Measurements from ENCODE around the gene BEGAIN.

The BEGAIN gene

DNA sequence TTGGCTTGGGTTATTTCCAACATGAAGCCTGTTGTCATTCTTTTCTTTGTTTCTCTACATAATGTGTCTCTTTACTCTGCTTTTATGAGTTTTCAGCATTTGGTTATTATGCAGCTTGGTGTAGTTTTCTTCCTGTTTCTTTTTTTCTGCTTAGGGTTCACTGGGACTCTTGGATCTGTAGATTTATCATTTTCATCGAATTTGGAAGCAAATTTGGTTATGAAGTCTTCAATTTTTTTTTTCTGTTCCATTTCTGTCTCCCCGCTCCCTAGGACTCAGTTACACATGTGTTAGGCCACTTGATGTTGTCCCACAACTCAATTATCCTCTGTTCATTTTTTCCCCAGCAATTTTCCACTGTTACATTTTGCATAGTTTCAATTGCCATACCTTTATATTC lies 13.8 kb upstream of the BEGAIN start:
- TF ChIP-seq, protein P1, sequence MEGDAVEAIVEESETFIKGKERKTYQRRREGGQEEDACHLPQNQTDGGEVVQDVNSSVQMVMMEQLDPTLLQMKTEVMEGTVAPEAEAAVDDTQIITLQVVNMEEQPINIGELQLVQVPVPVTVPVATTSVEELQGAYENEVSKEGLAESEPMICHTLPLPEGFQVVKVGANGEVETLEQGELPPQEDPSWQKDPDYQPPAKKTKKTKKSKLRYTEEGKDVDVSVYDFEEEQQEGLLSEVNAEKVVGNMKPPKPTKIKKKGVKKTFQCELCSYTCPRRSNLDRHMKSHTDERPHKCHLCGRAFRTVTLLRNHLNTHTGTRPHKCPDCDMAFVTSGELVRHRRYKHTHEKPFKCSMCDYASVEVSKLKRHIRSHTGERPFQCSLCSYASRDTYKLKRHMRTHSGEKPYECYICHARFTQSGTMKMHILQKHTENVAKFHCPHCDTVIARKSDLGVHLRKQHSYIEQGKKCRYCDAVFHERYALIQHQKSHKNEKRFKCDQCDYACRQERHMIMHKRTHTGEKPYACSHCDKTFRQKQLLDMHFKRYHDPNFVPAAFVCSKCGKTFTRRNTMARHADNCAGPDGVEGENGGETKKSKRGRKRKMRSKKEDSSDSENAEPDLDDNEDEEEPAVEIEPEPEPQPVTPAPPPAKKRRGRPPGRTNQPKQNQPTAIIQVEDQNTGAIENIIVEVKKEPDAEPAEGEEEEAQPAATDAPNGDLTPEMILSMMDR (IDR thresholded peaks at IDR 0.05; ENCODE audit: low read depth, low read length, missing control alignments): no peak
- DNase-seq (ENCODE audit: extremely low read depth, low read depth): no peak
- H3K4me3 ChIP-seq (replicated peaks; ENCODE audit: low read depth, low read length): no peak overlapping the region

DNA sequence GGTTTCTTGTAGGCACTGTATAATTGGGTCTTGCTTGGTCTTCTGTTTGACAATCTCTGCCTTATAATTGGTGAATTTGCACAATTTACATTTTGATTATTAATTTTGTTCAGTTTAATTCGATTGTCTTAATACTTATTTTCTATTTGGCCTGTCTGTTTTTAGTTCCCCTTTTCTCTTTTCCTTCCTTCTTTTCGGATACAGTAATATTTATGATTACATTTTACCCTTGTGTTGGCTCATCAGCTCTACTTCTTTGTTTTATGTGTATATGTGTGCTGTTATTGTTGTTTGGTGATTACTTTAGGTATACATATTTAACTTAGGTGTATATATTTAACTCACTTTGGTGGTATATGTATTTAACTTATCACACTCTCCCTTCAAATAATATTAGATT lies 12.8 kb upstream of the BEGAIN start:
- no peak for DNase-seq (ENCODE audit: extremely low read depth, low read depth)
- TF ChIP-seq, protein P1 (IDR thresholded peaks at IDR 0.05; ENCODE audit: low read depth, low read length, missing control alignments): no peak

DNA sequence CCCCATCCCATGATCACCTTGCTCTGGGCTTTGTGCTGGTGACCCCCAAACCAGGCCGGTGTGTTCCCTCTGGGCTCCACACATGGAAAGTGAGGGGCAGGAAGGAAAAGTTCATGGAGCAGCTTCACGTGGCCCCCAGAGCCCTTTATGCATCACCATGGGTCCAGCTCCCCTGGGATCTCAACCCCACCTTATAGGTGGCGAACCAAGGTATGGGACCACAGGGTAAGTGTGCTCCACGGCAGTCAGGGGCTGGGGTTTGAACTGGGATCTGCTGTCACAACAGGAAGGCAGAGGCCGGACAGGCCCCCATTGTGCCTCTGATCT lies 7.4 kb upstream of the BEGAIN start:
- no peak overlapping the region for H3K4me3 ChIP-seq (replicated peaks; ENCODE audit: low read depth, low read length)
- no peak for DNase-seq (ENCODE audit: extremely low read depth, low read depth)
- TF ChIP-seq, protein P1 (IDR thresholded peaks at IDR 0.05; ENCODE audit: low read depth, low read length, missing control alignments): no peak

More for the DNA sequence above, 12.8 kb upstream of the BEGAIN start:
- no peak overlapping the region for H3K4me3 ChIP-seq (replicated peaks; ENCODE audit: low read depth, low read length)

- H3K4me3 ChIP-seq (replicated peaks; ENCODE audit: low read depth, low read length): no peak overlapping the region
- TF ChIP-seq, protein P1 (IDR thresholded peaks at IDR 0.05; ENCODE audit: low read depth, low read length, missing control alignments): no peak
- no peak for DNase-seq (ENCODE audit: extremely low read depth, low read depth)
Observed at GRCh38 chr14:100593751-100594624, 6.8 kb upstream of the BEGAIN start.

GRCh38 chr14:100592972-100593371 lies 5.8 kb upstream of the BEGAIN start:
- H3K4me3 ChIP-seq (replicated peaks; ENCODE audit: low read depth, low read length): no peak overlapping the region
- no peak for DNase-seq (ENCODE audit: extremely low read depth, low read depth)
- TF ChIP-seq, protein P1 (IDR thresholded peaks at IDR 0.05; ENCODE audit: low read depth, low read length, missing control alignments): no peak

GRCh38 chr14:100592461-100592891 lies 5.3 kb upstream of the BEGAIN start:
- TF ChIP-seq, protein P1 (IDR thresholded peaks at IDR 0.05; ENCODE audit: low read depth, low read length, missing control alignments): no peak
- no peak for DNase-seq (ENCODE audit: extremely low read depth, low read depth)
- H3K4me3 ChIP-seq (replicated peaks; ENCODE audit: low read depth, low read length): no peak overlapping the region
